Dermis blood vessel endothelial cell (primary cell): ENCODE results near the gene ZNF362. TPM values are rescaled to one million over a fixed set of nuclear protein-coding genes. Genes with fewer than 3 reads are reported as not detected.
"Not testable (repeated sequence)": the region's sequence is repeated elsewhere in the genome, so short reads cannot be mapped to it uniquely, and the experiment has no call there.

Experiments
- DNase-seq: peaks from one replicate; pipeline ENCODE4 v3.0.0; 2010
- total RNA-seq: library from RNA; depleted of rRNA; stranded (reverse); fragments of >200 nt; gene quantifications from 2 replicates; pipeline ENCODE4 v1.2.3, GENCODE V29; 2014

Gene ZNF362
- total RNA-seq, 1 donor from 2014 or later = 3.2 TPM

DNA sequence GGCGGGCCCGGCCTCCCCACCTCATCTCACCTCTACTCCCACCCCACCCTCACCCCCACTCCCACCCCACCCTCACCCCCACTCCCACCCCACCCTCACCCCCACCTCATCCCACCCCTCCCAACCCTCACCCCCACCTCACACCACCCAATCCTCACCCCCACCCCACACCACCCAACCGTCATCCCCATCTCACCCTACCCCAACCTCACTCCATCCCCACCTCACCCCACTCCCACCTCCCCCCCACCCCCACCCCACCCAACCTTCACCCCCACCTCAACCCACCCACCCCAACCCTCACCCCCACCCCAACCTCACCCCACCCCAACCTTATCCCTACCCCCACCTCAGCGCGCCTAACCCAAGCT lies 51.2 kb downstream of the ZNF362 start:
- DNase-seq = no peak

DNA sequence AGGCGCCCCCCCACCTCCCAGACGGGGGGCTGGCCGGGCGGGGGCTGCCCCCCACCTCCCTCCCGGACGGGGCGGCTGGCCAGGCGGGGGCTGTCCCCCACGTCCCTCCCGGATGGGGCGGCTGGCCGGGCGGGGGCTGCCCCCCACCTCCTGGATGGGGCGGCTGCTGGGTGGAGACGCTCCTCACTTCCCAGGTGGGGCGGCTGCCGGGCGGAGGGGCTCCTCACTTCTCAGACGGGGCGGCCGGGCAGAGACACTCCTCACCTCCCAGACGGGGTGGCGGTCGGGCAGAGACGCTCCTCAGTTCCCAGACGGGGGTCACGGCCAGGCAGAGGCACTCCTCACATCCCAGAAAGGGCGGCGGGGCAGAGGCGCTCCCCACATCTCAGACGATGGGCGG lies 53.1 kb downstream of the ZNF362 start:
- not testable (repeated sequence) for DNase-seq

- no peak for DNase-seq
Measured at GRCh38 chr1:33310702-33311101, 54.4 kb downstream of the ZNF362 start.

GRCh38 chr1:33311706-33312412 lies 55.6 kb downstream of the ZNF362 start:
- DNase-seq = no peak

GRCh38 chr1:33312413-33312749 lies 56.1 kb downstream of the ZNF362 start:
- DNase-seq = no peak

DNA sequence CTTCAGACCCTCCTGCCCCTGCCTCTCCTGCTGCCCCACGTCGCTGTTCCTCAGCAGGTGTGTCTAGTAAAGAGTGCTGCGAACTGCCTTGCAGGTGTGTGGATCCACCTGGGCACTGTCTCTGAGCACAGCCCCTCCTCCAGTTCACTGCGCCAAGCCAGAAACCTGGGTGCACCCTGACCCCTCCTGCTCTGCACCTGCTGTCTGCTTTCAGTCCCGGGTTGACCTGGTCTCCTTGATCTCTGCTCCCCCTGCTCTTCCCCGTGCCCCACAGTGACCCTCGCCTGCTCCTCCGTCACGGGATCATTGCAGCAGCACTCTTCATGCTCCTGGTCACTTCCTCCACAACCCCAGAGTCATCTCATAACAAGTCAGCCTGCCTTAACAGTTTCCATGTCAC lies 58.1 kb downstream of the ZNF362 start:
- DNase-seq = no peak

- DNase-seq = no peak
Measured at GRCh38 chr1:33316601-33317000, 60.3 kb downstream of the ZNF362 start.

GRCh38 chr1:33317354-33317753 lies 61.1 kb downstream of the ZNF362 start:
- no peak for DNase-seq

DNA sequence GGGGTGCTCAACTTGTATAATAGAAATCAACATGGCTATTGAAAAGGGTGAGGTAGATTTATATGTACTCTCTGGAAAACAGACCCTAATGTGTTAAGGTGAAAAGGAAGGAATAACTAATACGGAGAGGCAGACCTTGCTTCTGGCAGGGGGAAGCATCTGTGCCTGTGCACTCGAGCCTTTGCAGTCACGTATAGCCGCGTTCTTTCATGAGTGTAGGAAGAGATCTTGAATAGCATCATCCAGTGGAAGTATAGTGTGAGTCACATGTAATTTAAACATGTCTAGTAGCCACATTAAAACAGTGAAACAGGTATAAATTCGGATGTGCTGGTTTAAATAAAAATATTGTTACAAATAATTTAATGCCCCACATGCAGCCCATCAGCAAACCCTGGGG lies 61.7 kb downstream of the ZNF362 start:
- no peak for DNase-seq

DNA sequence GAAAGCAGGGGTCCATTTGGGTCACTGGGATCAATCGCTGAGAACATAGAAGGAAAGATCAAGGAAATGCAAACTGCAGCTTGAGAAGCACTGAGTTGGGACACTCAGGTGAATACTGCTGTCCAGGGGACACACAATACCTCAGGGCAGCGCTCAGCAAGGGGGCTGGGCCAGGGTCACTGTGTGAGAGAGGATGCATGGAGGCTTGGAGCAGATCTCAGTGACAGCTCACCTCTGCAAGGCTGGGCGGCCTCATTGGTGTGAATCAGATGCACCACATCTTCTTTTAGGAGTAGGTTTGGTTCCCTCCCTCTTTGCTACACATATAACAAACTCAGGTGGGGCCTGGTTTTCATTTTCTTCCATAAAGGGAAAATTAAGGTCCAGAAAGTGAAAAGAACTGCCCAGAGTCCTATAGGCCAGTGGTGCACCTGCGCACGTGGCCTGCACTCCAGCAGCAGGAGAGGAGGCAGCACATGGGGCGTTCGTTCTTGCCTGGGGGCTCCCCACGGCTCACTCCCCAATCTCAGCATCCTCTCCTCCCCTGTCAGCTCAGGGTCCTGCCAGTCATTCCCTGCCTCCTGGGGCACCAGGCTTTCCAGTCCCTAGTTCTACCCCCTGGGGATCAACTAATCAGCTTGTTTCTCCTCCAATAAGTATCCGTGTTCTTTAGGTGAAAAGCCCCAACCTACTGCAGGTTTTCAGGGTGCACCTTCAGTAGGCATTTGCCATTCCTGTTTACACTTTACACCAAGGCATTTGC lies 63.1 kb downstream of the ZNF362 start:
- no peak for DNase-seq

GRCh38 chr1:33319949-33320618 lies 63.8 kb downstream of the ZNF362 start:
- no peak for DNase-seq

- no peak for DNase-seq
Measured at GRCh38 chr1:33320619-33321165, 64.4 kb downstream of the ZNF362 start, which contains the start of gene A3GALT2. A3GALT2 (minus strand) TSS chr1:33321098; CDS start chr1:33321098, 0 bp downstream.

DNA sequence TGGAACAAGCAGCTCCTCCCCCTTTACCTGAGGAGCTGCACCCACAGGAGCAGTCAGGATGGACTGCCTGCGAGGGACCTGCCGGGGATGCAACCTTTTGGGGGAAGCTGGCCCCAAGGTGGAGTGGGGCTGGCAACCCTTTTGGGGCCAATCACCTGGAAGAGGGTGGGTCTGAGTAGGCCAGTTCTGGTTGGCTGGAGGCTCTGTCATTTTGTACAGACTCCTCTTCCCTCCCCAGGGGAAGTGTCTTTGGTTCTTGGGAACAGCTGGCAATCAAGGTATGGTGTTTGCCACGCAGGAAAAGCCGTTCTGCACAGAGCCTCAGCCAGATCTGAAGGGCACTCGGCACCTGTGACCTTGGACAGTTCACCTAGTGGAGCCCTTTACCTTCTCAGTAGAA lies 64.9 kb downstream of the ZNF362 start:
- DNase-seq = no peak

GRCh38 chr1:33322109-33322508 lies 65.8 kb downstream of the ZNF362 start:
- DNase-seq = no peak

DNA sequence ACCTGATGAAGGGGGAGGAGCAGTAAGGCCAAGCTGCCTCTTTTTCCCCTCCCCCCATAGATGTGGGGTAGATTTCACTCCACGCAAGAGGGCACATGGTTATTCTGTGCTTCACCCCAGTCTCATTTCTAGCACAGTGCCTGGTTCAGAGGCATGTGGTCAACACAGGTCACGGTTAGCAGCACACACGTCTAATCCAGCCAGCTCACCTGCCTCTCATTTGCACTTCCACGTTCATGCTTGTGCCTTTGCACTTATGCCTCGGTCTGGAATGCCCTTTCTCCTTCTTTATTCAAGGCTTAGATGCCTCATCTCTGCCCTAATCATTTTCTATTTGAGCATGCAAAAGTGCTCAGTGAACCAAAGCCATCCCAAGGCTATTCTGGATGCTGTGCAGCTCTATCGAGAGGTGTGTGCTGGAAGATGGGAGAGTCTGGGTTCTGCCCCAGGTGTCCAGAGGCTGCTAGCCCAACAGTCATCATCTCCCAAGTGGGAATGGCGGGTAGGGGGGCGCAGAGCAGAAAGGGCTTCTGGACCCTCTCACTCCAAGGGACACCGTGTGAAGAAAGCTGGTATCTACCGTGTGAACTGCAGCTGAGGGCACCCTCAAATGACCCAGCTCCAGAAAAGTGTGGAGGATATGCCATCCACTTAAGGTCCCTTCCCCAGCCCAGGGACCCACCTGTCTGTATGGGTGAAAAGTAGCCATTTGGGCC lies 66.7 kb downstream of the ZNF362 start:
- DNase-seq = no peak

- no peak for DNase-seq
Measured at GRCh38 chr1:33323663-33324477, 67.6 kb downstream of the ZNF362 start.

DNA sequence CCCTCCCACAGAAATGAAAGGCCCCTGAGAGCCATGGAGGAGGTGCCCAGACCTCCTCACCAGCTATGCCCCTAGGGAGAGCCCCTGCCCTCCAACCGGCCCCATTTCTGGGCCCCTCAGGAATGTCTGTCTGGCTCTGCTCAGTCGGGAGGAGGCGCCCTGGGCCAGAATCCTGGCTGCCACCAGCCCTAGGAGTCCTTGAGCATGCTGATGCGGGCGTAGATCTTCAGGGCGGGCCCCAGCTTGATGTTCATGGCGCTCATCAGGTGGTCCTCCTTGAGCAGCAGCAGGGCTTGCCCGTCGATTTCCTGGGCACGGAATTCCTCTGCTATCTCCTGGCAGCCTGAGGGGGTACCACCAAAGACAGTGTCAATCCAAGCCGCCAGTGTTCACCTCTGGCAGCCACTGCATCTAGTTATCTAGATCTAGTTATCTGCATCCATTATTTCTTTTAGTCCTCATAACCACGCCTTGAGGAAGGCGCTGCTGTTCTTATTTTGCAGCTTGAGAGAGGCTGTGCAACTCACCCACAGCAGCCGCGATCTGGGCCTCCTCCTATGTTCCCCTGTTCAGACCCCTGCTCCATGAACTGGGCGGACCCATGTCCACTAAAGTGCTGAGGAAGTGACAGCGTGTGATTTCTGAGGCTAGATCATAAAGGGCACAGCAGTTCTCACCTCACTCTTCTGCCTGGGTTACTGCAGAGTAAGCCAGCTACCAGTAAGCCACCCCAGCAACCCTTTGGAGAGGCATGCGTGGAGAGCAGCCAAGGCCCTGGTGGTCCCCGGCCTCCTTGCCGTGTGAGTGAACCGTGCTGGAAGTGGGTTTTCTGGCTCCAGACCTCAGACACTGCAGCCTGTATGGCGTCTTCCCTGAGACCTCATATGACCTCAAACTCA lies 68.6 kb downstream of the ZNF362 start:
- no peak for DNase-seq

- no peak for DNase-seq
Measured at GRCh38 chr1:33326785-33327184, 70.5 kb downstream of the ZNF362 start.

DNA sequence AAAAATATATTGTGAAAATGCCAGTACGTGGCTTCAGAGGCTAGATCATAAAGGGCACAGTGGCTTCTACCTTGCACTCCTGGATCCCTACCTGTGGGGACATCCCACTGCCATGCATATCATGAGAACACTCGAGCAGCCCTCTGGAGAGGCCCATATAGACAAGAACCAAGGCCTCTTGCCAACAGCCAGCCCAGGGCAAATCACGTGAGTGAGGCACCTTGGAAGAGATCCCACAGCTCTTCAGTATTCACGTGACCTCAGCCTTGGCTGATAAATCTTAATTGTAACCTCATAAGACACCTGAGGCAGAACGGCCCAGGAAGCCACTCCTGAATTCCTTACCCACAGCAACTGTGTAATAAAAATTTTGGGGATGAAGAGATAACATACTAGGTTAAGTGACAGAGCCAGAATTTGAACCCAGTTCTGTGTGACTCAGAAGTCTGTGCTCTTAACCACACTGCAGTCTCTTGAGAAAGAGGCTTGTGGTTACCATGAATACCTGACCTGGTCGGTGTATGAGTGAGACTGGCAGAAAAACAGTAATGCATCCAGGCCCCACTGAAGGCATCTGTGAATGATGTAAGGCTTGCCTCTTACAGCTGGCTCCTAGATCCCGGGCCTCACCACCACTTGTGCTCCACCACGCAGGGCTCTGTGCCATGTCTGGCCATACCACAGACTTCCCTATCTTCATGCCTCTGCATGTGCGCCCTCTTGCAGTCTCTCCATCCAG lies 71.5 kb downstream of the ZNF362 start:
- no peak for DNase-seq

GRCh38 chr1:33328817-33329216 lies 72.5 kb downstream of the ZNF362 start:
- no peak for DNase-seq
